Nephron (organoid): ENCODE data around the gene SLC47A2.

Experiments used
- H3K27ac Mint-ChIP-seq, 3 experiments: 2 replicates each; pipeline ENCODE4 v1.8.0; 2020; ENCODE audit warnings: mixed read lengths in 3 of 3, mild to moderate bottlenecking in 2 of 3, moderate library complexity in 1 of 3
- H3K27me3 Mint-ChIP-seq: 2 replicates; pipeline ENCODE4 v1.8.0; 2021; ENCODE audit warnings: low read depth, mild to moderate bottlenecking, moderate library complexity, mixed read lengths
- H3K36me3 Mint-ChIP-seq: 2 replicates; pipeline ENCODE4 v1.8.0; 2020; ENCODE audit warnings: low read depth, mixed read lengths
- H3K4me1 Mint-ChIP-seq: 2 replicates; pipeline ENCODE4 v1.8.0; 2020; ENCODE audit warnings: mixed read lengths
- H3K4me3 Mint-ChIP-seq, 3 experiments: 2 replicates each; pipeline ENCODE4 v1.8.0; 2020; ENCODE audit warnings: mild to moderate bottlenecking in 3 of 3, mixed read lengths in 3 of 3, moderate library complexity in 2 of 3
- H3K9me3 Mint-ChIP-seq: 2 replicates; pipeline ENCODE4 v1.8.0; 2020; ENCODE audit warnings: mixed read lengths
- TF ChIP-seq, protein P1 (sequence below), 3 experiments: fragments of 200-600 bp; sonication (generic); IDR thresholded peaks; one replicate each; pipeline ENCODE4 v1.5.0; 2021; ENCODE audit warnings: antibody characterized with exemption in 3 of 3; ENCODE audit not compliant: unreplicated experiment in 3 of 3

The SLC47A2 gene

DNA sequence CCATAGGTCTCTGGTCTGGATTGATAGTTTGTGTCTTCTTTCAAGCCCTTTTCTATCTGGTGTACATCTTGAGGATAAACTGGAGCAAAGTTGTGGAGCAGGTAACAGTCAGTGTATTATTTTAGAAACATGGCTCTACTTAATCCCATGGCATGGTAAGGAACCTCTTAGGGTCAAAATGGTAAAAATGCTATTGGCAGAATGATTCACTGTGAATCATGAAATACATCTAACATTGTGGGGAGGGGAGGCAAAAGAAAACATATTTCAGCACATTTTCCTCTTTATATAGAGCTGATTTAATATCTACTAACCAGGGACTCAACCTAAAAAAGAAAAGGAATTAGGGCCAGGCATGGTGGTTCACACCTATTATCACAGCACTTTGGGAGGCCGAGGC, 85.7 kb downstream of the SLC47A2 start:
- Mint-ChIP-seq H3K36me3 (peaks cover 3% of the 10 kb centered on the region), H3K4me1 (no peaks in the 10 kb centered on the region), H3K9me3 (peaks cover 8% of the 10 kb centered on the region), H3K27ac (no peak overlapping the region), H3K4me3 (no peak overlapping the region), H3K27me3 (peaks cover 5% of the 10 kb centered on the region)
- TF ChIP-seq, protein P1, sequence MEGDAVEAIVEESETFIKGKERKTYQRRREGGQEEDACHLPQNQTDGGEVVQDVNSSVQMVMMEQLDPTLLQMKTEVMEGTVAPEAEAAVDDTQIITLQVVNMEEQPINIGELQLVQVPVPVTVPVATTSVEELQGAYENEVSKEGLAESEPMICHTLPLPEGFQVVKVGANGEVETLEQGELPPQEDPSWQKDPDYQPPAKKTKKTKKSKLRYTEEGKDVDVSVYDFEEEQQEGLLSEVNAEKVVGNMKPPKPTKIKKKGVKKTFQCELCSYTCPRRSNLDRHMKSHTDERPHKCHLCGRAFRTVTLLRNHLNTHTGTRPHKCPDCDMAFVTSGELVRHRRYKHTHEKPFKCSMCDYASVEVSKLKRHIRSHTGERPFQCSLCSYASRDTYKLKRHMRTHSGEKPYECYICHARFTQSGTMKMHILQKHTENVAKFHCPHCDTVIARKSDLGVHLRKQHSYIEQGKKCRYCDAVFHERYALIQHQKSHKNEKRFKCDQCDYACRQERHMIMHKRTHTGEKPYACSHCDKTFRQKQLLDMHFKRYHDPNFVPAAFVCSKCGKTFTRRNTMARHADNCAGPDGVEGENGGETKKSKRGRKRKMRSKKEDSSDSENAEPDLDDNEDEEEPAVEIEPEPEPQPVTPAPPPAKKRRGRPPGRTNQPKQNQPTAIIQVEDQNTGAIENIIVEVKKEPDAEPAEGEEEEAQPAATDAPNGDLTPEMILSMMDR (IDR thresholded peaks at IDR 0.05; ENCODE audit: unreplicated experiment in 3 of 3), result no peak

DNA sequence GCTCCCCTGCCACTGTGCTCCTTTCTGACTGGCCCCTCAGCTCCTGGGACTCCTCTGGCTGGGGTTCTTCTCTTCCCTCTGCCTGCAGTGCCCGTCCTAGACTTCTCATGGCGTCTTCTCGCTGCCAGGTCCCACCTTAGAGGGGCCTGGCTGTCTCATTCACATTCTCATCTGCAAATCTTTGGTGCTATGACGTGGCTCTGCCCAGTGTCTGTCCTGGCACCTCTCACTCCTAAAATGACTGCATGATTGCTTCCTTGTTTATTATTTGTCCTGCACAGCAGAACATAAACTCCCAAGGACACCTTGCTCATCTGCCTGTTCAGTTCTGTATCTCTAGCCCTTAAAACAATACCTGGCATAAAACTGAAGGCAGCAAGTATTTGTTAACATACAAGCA, 86.3 kb downstream of the SLC47A2 start:
- Mint-ChIP-seq H3K9me3 (peaks cover 8% of the 10 kb centered on the region), H3K36me3 (peaks cover 3% of the 10 kb centered on the region), H3K27me3 (peaks cover 5% of the 10 kb centered on the region), H3K4me1 (no peaks in the 10 kb centered on the region), H3K4me3 (no peak overlapping the region), H3K27ac (no peak overlapping the region)
- TF ChIP-seq, protein P1 (IDR thresholded peaks at IDR 0.05; ENCODE audit: unreplicated experiment in 3 of 3), result no peak

DNA sequence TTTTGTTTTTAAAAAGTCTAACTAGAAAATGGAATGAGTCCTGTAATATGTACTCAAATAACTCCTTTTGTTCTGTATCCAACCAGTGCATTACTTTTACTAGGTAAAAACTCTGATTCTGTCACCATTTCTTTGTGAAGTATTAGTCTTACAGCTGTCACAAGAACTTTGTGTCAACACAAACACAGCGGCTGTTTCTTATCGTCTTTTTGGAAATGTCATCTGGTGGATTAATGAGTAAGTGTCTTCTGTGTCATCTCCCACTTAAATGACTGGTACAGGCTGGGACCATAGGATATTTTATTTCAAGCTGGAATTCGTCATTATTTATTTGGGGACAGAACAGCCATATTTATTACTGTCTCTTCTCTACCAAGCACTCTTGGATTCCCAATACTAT, 86.9 kb downstream of the SLC47A2 start:
- H3K27me3 Mint-ChIP-seq, result no peaks in the 10 kb centered on the region
- H3K9me3 Mint-ChIP-seq, result peaks cover 8% of the 10 kb centered on the region

More for the DNA sequence above, 86.9 kb downstream of the SLC47A2 start:
- Mint-ChIP-seq H3K36me3 (peaks cover 3% of the 10 kb centered on the region), H3K27ac (no peak overlapping the region), H3K4me1 (no peaks in the 10 kb centered on the region), H3K4me3 (no peak overlapping the region)
- TF ChIP-seq, protein P1 (IDR thresholded peaks at IDR 0.05; ENCODE audit: unreplicated experiment in 3 of 3), result no peak
